Measurements from ENCODE around the gene BMP8B.

Gene BMP8B

DNA sequence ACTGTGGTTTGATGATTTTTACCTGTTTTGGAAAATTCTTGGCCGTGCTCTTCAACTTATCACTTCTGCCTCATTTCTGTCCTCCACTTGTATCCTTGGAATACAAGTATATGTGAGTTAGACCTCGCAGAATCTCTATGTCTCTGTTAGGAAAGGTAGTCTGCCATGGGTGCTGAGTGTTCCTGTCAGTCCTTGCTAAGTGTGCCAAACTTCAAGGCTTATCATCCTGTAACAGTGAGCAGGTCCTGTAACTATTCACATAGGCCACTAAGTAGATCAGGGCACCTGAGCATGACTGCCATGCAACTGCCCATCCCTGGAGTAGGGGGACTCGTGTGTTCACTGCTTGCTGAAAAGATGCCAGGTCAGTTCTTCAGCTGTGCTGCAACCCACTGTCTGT, 24.2 kb upstream of the BMP8B start:
- ChIA-PET POLR2A (no interaction called here), CTCF (interaction anchor here (1.0 kb wide), 1 partner anchor 107 kb away, joined by 3 read pairs; no protein-coding TSS in a partner anchor)
- no peaks in the 10 kb centered on the region for H3K9me3 ChIP-seq (ENCODE audit: control insufficient read depth, insufficient read depth, low read depth, low read length)
- no peak overlapping the region for H3K27ac ChIP-seq (ENCODE audit: extremely low read depth, low read depth, low read length)
- no peaks in the 10 kb centered on the region for H3K4me1 ChIP-seq (ENCODE audit: control insufficient read depth, insufficient read depth, low read length)
- H3K36me3 ChIP-seq (ENCODE audit: control insufficient read depth in 2 of 2, insufficient read depth in 1 of 2, low read length in 2 of 2), result no peaks in the 10 kb centered on the region
- TF ChIP-seq BCL11B (tag by site-specific recombination; IDR thresholded peaks at IDR 0.05; ENCODE audit: low read depth) (no peak), PRDM1 (tag by site-specific recombination; IDR thresholded peaks at IDR 0.05) (no peak), ZFP41 (tag by site-specific recombination; IDR thresholded peaks at IDR 0.05; ENCODE audit: borderline replicate concordance) (no peak), ZNF626 (tag by site-specific recombination; IDR thresholded peaks at IDR 0.05) (no peak), GFI1B (tag by site-specific recombination; IDR thresholded peaks at IDR 0.05) (no peak), ZNF214 (tag by site-specific recombination; IDR thresholded peaks at IDR 0.05; ENCODE audit: borderline replicate concordance) (no peak), ZNF792 (tag by site-specific recombination; IDR thresholded peaks at IDR 0.05) (no peak), ZNF791 (tag by site-specific recombination; IDR thresholded peaks at IDR 0.05) (no peak), ZNF391 (tag by site-specific recombination; IDR thresholded peaks at IDR 0.05; ENCODE audit: borderline replicate concordance, low read depth) (no peak), ZNF16 (tag by site-specific recombination; IDR thresholded peaks at IDR 0.05; ENCODE audit: low read depth) (no peak), SETDB1 (IDR thresholded peaks at IDR 0.05; ENCODE audit: insufficient read length, low read length) (no peak), ZNF621 (tag by site-specific recombination; IDR thresholded peaks at IDR 0.05) (no peak), ZNF585B (tag by site-specific recombination; IDR thresholded peaks at IDR 0.05) (no peak), ZNF701 (tag by site-specific recombination; IDR thresholded peaks at IDR 0.05) (no peak), ZNF23 (tag by site-specific recombination; IDR thresholded peaks at IDR 0.05; ENCODE audit: borderline replicate concordance) (no peak), RBAK (tag by site-specific recombination; IDR thresholded peaks at IDR 0.05) (no peak), SCRT1 (tag by site-specific recombination; IDR thresholded peaks at IDR 0.05; ENCODE audit: borderline replicate concordance) (no peak)
- TF ChIP-seq, protein P1, sequence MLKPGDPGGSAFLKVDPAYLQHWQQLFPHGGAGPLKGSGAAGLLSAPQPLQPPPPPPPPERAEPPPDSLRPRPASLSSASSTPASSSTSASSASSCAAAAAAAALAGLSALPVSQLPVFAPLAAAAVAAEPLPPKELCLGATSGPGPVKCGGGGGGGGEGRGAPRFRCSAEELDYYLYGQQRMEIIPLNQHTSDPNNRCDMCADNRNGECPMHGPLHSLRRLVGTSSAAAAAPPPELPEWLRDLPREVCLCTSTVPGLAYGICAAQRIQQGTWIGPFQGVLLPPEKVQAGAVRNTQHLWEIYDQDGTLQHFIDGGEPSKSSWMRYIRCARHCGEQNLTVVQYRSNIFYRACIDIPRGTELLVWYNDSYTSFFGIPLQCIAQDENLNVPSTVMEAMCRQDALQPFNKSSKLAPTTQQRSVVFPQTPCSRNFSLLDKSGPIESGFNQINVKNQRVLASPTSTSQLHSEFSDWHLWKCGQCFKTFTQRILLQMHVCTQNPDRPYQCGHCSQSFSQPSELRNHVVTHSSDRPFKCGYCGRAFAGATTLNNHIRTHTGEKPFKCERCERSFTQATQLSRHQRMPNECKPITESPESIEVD (tag by site-specific recombination; IDR thresholded peaks at IDR 0.05), result no peak
- TF ChIP-seq, protein P2, sequence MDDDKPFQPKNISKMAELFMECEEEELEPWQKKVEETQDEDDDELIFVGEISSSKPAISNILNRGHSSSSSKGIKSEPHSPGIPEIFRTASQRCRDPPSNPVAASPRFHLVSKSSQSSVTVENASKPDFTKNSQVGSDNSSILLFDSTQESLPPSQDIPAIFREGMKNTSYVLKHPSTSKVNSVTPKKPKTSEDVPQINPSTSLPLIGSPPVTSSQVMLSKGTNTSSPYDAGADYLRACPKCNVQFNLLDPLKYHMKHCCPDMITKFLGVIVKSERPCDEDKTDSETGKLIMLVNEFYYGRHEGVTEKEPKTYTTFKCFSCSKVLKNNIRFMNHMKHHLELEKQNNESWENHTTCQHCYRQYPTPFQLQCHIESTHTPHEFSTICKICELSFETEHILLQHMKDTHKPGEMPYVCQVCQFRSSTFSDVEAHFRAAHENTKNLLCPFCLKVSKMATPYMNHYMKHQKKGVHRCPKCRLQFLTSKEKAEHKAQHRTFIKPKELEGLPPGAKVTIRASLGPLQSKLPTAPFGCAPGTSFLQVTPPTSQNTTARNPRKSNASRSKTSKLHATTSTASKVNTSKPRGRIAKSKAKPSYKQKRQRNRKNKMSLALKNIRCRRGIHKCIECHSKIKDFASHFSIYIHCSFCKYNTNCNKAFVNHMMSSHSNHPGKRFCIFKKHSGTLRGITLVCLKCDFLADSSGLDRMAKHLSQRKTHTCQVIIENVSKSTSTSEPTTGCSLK (tag by site-specific recombination; IDR thresholded peaks at IDR 0.05), result no peak
- TF ChIP-seq, protein P3, sequence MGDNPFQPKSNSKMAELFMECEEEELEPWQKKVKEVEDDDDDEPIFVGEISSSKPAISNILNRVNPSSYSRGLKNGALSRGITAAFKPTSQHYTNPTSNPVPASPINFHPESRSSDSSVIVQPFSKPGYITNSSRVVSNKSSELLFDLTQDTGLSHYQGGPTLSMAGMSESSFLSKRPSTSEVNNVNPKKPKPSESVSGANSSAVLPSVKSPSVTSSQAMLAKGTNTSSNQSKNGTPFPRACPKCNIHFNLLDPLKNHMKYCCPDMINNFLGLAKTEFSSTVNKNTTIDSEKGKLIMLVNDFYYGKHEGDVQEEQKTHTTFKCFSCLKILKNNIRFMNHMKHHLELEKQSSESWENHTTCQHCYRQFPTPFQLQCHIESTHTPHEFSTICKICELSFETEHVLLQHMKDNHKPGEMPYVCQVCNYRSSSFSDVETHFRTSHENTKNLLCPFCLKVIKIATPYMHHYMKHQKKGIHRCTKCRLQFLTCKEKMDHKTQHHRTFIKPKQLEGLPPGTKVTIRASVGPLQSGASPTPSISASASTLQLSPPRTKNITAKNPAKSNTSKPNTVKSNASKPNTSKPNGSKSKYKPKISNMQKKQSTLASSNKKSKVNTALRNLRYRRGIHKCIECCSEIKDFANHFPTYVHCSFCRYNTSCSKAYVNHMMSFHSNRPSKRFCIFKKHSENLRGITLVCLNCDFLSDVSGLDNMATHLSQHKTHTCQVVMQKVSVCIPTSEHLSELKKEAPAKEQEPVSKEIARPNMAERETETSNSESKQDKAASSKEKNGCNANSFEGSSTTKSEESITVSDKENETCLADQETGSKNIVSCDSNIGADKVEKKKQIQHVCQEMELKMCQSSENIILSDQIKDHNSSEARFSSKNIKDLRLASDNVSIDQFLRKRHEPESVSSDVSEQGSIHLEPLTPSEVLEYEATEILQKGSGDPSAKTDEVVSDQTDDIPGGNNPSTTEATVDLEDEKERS (tag by site-specific recombination; IDR thresholded peaks at IDR 0.05), result no peak
- no peak overlapping the region for H3K4me3 ChIP-seq (ENCODE audit: low read depth, low read length)
